ENCODE results near the gene SLC39A11.
"Not testable (repeated sequence)": the region's sequence is repeated elsewhere in the genome, so short reads cannot be mapped to it uniquely, and the experiment has no call there.

Gene SLC39A11

GRCh38 chr17:72903522-72903921 is 189.0 kb downstream of the SLC39A11 start:
- no peak for DNase-seq

DNA sequence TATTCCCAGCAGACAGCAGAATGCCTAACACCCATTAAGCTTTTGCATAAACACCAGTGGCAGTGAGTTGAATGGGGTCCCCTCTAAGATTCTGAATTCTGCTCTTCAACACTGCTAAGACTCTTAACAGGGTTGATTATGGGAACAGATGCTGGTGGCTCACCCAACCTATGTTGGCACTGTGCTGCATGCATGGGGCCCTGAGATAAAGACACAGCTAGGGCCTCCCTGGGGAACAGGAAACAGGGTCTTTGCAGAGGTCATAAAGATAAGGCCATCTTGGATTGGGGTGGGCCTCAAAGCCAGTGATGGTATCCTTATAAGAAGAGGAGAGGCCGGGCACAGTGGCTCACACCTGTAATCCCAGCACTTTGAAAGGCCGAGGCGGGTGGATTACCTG is 190.8 kb downstream of the SLC39A11 start:
- DNase-seq = no peak

- DNase-seq = no peak
These were observed 191.4 kb downstream of the SLC39A11 start for GRCh38 chr17:72901083-72901482.

- no peak for DNase-seq
These were observed 191.9 kb downstream of the SLC39A11 start for GRCh38 chr17:72900654-72900971.

DNA sequence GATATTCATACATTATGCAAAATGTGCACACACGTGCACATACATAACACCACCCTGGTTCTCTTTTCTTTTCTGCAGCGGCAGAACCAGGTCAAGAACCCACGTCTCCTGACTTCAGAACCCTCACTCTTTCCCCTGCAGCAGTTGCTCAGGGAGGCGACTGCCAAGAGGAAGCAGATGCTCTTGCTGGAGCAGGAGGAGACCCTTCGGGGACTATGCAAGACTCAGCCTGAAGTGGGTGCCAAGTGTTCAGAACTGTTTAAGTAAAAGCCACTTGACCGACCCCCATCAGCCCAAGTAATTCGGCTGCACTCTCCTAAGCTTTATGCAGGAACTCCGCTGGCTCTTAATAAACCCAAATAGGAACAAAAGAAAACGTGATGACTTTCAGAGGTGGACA is 193.8 kb downstream of the SLC39A11 start:
- no peak for DNase-seq

GRCh38 chr17:72896288-72896687 is 196.2 kb downstream of the SLC39A11 start:
- not testable (repeated sequence) for DNase-seq

GRCh38 chr17:72891627-72892026 is 200.9 kb downstream of the SLC39A11 start:
- no peak for DNase-seq

DNA sequence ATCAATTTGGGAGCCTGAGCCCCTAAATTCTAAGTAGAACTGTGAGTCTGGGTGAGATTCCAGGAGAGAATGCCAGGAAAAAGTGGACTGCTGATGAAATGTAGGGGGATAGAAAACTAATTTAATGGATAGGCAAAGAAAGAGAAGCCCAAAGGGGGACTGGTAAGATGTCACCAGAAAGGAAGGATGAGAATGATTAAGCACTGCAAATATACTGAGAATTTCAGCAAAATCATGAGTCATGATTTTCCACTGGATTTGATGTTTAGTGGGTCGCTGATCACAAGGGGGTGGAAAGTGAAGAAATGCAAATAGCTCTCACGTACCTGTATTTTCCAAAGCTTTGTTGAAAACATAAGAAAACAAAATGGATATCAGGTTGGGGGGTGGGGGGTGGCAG is 201.8 kb downstream of the SLC39A11 start:
- DNase-seq = no peak

GRCh38 chr17:72887917-72888316 is 204.6 kb downstream of the SLC39A11 start:
- DNase-seq = no peak

DNA sequence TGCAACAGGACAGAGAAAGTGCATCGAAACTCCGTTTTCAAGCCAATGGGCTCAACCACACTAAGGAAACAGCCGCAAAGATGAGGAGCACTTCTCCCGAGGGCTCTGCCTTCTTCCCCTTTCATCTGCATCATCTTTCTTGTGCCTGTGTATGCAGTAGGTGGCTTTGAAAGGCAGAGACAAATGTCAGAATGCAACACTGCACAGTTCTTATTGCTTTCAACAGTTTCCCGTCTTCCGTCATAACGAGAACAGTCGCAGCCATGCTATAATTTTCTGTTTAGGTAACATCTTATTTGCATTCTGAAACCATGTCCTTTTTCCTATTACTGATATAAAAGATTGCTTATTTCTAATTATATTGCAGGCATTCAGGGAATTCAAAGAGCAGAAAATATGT is 205.2 kb downstream of the SLC39A11 start:
- no peak for DNase-seq

GRCh38 chr17:72886622-72887021 is 205.9 kb downstream of the SLC39A11 start:
- DNase-seq = no peak

GRCh38 chr17:72884066-72884465 is 208.4 kb downstream of the SLC39A11 start:
- DNase-seq = no peak

- DNase-seq = no peak
These were observed 209.1 kb downstream of the SLC39A11 start for GRCh38 chr17:72883351-72883750.

DNA sequence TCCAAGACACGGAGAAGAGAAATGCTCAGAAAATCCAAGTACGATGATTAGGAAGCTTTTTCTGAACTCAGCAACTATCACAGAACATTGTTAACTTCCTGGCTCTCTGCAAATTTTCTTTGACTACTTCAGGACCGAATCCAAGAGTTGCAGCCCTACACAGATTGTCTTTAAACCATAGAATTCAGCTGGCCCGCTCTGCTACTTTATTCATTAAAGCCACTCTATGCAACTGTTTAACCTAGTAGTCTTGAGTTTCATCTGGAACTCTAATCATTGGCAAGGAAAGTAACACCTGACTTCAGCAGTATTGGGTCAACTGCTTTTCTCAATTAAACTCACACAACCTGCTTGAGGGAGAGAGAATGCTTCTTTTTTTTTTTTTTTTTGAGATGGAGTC is 210.1 kb downstream of the SLC39A11 start:
- DNase-seq = no peak

DNA sequence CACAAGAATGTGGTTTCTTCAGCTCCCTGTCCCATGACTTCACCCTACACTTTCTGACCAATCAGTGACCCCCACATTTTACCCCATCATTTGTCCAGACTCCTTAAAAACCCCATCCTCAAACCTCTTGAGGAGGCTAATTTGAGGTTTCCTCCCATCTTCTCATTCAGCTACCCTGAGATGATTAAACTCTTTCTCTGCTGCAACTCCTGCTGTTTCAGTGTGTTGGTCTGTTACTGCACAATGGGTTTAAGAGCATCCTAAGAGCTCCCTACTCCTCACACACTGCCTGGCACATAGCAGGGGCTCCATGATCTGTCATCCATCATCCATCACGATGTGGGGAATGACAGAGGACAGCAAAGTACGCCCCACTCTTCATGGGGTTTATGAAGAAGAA is 212.6 kb downstream of the SLC39A11 start:
- no peak for DNase-seq

DNA sequence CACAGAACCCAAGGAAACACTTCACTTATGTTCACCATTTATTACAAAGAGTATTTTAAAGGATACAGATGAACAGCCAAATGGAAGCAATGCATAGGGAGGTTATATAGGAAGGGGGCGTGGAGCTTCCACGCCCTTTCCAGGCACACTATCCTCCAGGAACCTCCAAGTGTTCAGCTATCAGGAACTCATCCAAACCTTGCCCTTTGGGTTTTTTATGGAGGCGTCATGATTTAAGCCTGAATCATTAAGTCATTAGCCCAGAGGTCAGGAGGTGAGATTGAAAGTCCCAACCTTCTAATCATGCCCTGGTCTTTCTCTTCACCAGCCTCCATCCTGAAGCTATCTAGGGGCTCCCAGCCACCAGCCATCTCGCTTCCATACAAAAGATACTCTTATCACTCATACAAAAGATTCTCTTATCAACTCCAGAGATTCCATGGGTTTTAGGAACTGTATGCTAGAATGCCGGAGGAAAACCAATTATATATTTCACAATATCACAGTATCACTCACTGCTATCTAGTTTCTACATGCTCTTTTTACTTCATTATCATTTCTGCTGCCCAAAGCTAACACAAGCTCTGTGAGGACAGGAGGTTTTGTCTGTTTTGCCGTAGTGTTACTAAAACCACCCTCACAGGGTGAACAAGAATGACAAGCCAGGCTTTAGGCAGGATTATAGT is 213.4 kb downstream of the SLC39A11 start:
- DNase-seq = no peak

DNA sequence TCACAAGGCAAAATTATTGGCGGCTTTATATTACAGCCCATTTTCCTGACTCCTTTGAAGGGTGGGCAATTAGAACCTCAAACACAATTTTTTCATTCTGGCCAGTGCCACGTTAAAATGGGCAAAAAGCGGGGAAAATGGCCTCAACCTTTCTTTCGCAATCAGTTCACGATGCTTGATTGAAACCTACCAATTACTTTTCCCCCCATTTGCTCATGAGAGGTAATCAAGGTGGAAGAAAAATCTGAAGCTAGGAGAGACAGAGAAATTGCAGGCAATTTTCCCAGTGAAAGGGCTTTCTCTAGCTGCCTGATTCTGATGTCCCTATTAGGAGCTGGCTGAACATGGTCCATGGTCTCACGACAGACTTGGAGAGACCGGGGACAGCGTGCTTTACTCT is 215.1 kb downstream of the SLC39A11 start:
- DNase-seq = no peak

- DNase-seq = no peak
These were observed 216.1 kb downstream of the SLC39A11 start for GRCh38 chr17:72876413-72876812.

DNA sequence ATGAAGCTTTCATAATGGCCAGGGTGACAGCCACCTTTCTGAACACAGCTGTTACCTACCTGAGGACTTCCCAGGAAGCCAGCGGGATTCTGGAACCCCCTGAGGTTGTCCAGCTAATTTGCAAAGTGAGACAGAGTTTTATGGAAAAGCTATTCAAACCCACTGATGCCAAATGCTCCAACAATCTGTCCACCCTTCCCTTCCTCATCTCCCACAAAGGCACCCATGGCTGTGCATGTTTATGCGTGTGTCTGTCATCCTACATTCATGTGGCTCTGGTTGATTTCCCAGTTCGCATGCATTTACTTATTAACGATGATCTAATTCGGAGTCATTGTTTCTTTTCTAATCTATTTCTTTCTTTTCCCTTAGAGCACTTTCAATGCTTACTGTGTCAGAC is 217.1 kb downstream of the SLC39A11 start:
- DNase-seq = no peak

DNA sequence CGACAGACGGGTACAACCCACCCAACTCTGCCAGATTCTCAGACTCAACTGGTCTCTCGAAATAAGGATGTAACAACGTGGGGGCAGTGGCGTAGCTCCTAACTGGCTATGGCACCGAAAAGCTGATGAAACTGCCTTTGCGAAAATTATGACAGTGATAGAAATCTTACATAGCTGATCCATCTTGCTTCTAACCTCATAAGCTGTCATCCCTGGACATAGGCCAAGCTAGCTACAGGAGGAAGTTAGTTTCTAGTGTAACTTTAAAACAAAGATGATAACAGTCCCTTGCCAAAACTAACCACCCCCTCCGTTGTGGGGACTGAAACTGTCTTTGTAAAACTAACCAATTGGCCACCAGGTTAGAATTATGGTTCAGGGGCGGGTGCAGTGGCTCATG is 220.1 kb downstream of the SLC39A11 start:
- DNase-seq = no peak

DNA sequence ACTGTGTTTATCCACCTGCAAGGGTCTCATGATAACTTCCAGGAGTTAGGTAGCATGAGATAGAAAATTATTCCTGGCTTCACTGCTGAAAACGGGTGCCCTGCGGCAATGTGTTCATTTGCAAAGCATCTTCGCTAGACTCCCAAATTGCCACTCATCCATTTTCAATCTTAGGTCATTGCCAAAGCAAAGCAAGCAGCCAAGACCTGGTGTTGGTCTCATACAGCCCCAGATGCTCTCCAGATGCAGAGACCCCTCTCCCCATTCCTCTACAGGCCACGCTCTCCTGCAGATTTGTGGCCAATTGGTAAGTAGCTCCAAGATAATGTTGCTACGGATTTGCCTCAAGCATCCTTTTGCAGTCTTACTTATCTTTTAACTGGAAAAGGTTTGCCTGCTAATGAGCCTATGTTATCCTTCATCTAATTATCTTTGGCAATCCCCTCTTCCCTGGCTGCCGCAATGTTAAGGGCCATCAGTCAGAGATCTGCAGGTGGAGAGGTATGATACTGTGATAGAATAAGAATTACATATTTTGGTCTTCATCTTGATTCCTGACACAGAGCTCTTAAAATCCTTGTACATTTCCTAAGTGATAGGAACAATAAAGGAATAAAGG is 222.0 kb downstream of the SLC39A11 start:
- DNase-seq = no peak

GRCh38 chr17:72869630-72870029 is 222.9 kb downstream of the SLC39A11 start:
- DNase-seq = no peak

DNA sequence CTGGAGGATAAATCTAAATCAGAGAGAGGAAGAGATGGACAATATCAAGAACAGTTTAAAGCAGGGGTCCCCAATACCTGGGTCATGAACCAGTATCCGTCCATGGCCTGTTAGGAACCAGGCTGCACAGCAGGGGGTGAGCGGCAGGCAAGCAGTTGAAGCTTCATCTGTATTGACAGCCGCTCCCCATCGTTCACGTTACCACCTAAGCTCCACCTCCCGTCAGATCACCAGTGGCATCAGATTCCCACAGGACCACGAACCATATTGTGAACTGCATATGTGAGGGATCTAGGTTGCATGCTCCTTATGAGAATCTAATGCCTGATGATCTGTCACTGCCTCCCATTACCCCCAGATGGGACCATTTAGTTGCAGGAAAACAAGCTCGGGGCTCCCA is 226.5 kb downstream of the SLC39A11 start:
- DNase-seq = no peak

- DNase-seq = no peak
These were observed 228.8 kb downstream of the SLC39A11 start for GRCh38 chr17:72863526-72864211.
